Measurements from ENCODE around the gene MKKS.
"Not testable (repeated sequence)": the region's sequence is repeated elsewhere in the genome, so short reads cannot be mapped to it uniquely, and the experiment has no call there.

Gene MKKS

DNA sequence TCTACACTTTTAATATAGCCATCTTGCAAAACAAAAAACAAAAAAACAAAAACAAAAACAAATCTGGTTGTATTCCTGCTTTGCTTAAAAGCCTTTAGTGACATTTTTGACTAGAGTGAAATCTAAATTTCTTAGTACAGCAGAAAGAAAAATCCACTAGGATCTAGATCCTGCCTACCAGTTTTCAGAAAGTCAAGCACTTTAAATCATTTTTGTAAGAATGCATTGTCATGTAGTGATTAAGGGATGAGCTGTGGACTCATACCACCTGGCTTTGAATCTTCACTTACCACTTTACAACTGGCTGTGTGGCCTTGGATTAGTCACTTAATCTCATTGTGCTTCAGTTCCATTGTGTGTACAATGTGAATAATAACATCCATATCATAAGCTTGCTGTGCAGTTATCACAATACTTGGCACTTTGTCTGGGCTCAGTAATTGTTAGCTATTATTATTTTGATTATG is 4.0 kb downstream of the MKKS start:
- H3K4me3 ChIP-seq (ENCODE audit: insufficient read length, low read depth): no peak overlapping the region
- no peak for TF ChIP-seq ZNF274 (IDR thresholded peaks at IDR 0.05; ENCODE audit: low read depth, low read length)
- no peak for TF ChIP-seq YY1 (IDR thresholded peaks at IDR 0.05; ENCODE audit: insufficient read depth, insufficient read length)
- no peak for TF ChIP-seq SUZ12 (IDR thresholded peaks at IDR 0.05; ENCODE audit: extremely low read depth, insufficient read depth, insufficient read length)
- H3K9me3 ChIP-seq (ENCODE audit: insufficient read depth, low read length): no peaks in the 10 kb centered on the region
- no peak overlapping the region for H3K9ac ChIP-seq (ENCODE audit: insufficient read length, low read depth)
- peaks cover 21% of the 10 kb centered on the region for H3K36me3 ChIP-seq (ENCODE audit: insufficient read depth, insufficient read length, low read length)
- no peaks in the 10 kb centered on the region for H3K27me3 ChIP-seq (ENCODE audit: insufficient read depth, insufficient read length)
- no peaks in the 10 kb centered on the region for H3K4me1 ChIP-seq (ENCODE audit: insufficient read depth, insufficient read length)
- no peak for DNase-seq (ENCODE audit: low read depth, low spot score)

DNA sequence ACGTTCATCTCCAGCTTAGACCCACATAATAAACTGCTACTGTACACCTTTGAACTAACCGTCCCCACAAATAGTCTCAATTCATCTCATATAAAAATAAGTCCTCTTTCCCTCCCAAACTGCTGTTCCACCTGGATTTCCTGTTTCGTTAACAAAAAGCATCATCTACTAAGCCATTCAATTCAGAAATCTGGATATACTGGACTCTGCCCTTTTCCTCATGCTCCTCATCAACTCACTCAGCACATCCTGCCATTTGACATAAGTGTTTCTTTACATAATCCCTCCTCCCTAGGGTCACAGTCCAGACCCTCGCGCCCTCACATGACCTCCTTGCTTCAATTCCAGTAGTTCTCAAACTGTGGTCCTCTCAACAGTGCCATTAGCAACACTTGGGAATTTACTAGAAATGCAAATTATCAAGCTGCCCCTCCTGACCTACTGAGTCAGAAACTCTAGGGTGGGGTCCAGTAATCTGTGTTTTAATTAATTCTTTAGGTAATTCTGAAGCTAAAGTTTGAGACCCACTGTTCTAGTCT is 4.5 kb downstream of the MKKS start:
- Histone ChIP-seq H3K9ac (ENCODE audit: insufficient read length, low read depth) (no peak overlapping the region), H3K27me3 (ENCODE audit: insufficient read depth, insufficient read length) (no peaks in the 10 kb centered on the region), H3K9me3 (ENCODE audit: insufficient read depth, low read length) (no peaks in the 10 kb centered on the region), H3K36me3 (ENCODE audit: insufficient read depth, insufficient read length, low read length) (peaks cover 21% of the 10 kb centered on the region), H3K4me3 (ENCODE audit: insufficient read length, low read depth) (no peak overlapping the region), H3K4me1 (ENCODE audit: insufficient read depth, insufficient read length) (no peaks in the 10 kb centered on the region)
- no peak for DNase-seq (ENCODE audit: low read depth, low spot score)
- no peak for TF ChIP-seq SUZ12 (IDR thresholded peaks at IDR 0.05; ENCODE audit: extremely low read depth, insufficient read depth, insufficient read length)
- no peak for TF ChIP-seq ZNF274 (IDR thresholded peaks at IDR 0.05; ENCODE audit: low read depth, low read length)
- no peak for TF ChIP-seq YY1 (IDR thresholded peaks at IDR 0.05; ENCODE audit: insufficient read depth, insufficient read length)

DNA sequence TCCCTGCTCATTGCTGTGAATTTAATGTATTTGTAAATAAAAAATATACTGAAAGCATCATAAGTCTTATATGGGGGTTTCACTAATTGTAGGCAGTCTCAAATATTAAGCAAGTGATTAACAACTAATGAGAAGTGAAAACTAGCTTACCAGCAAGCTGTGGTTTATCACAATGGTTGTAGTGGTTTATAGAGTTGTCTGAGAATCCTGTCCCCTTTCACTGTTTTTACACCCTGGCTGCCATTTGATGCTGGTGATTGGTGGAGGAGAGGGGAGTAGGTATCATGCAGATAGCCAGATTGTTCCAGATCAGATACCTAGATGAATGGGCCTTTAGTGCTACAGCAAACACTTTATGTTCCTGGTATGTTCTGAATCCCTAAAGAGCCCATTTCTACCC is 6.0 kb downstream of the MKKS start:
- no peak for DNase-seq (ENCODE audit: low read depth, low spot score)
- no peak for TF ChIP-seq SUZ12 (IDR thresholded peaks at IDR 0.05; ENCODE audit: extremely low read depth, insufficient read depth, insufficient read length)
- no peak for TF ChIP-seq ZNF274 (IDR thresholded peaks at IDR 0.05; ENCODE audit: low read depth, low read length)
- no peak for TF ChIP-seq YY1 (IDR thresholded peaks at IDR 0.05; ENCODE audit: insufficient read depth, insufficient read length)
- H3K9ac ChIP-seq (ENCODE audit: insufficient read length, low read depth): no peak overlapping the region

DNA sequence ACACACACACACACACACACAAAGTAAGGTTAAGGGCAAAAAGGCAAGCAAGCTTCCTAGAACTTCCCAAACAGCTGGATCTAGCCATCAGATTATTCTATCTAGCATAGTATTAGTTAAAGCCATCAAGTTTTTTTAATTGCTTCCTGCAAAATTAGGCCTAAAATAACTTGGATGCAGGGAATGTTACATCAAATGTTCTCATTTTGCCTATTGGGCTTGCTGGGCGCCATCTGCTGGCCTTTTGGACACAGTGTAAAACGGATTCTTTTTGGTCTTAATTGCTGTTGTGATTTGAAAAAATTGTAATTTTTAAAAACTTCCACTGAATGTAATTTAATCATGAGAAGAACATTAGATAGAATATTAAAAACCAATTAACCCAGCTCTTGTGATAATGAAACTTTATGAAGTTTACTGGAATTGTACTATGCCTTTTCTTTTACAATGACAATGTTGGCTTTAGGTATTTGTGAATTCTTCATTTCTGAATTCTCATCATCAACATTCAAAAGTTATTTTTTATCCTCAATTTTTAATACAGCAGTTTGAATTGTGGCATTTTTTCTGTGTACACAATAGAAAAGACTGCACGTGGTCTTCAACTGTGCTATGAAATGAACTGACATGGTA is 6.8 kb downstream of the MKKS start:
- no peaks in the 10 kb centered on the region for H3K4me1 ChIP-seq (ENCODE audit: insufficient read depth, insufficient read length)
- no peaks in the 10 kb centered on the region for H3K27me3 ChIP-seq (ENCODE audit: insufficient read depth, insufficient read length)
- H3K9me3 ChIP-seq (ENCODE audit: insufficient read depth, low read length): no peaks in the 10 kb centered on the region
- no peak for TF ChIP-seq YY1 (IDR thresholded peaks at IDR 0.05; ENCODE audit: insufficient read depth, insufficient read length)
- TF ChIP-seq ZNF274 (IDR thresholded peaks at IDR 0.05; ENCODE audit: low read depth, low read length): no peak
- no peak for TF ChIP-seq SUZ12 (IDR thresholded peaks at IDR 0.05; ENCODE audit: extremely low read depth, insufficient read depth, insufficient read length)
- DNase-seq (ENCODE audit: low read depth, low spot score): no peak
- H3K9ac ChIP-seq (ENCODE audit: insufficient read length, low read depth): no peak overlapping the region
- peaks cover 18% of the 10 kb centered on the region for H3K36me3 ChIP-seq (ENCODE audit: insufficient read depth, insufficient read length, low read length)
- H3K4me3 ChIP-seq (ENCODE audit: insufficient read length, low read depth): no peak overlapping the region

More for the DNA sequence above, 6.0 kb downstream of the MKKS start:
- Histone ChIP-seq H3K4me1 (ENCODE audit: insufficient read depth, insufficient read length) (no peaks in the 10 kb centered on the region), H3K4me3 (ENCODE audit: insufficient read length, low read depth) (no peak overlapping the region), H3K9me3 (ENCODE audit: insufficient read depth, low read length) (no peaks in the 10 kb centered on the region), H3K27me3 (ENCODE audit: insufficient read depth, insufficient read length) (no peaks in the 10 kb centered on the region), H3K36me3 (ENCODE audit: insufficient read depth, insufficient read length, low read length) (peaks cover 21% of the 10 kb centered on the region)

DNA sequence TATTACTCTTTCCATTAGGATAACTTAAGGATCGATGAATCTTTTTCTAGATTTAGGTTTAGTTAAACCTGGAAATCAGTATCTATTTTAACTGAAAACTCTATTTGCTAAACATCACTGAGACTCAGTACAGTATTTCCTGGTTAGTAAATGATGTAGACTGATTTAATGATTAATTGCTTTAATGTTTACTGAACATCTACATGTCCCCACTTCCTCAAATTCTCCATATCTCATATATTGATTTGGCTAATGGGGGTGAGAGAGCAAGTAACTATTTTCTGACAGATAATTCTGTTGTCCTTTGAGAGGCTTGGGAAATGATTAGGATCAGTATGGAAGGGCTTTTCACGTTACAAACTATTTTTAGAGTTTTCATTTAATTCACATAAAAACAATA is 10.3 kb downstream of the MKKS start:
- no peak overlapping the region for H3K9ac ChIP-seq (ENCODE audit: insufficient read length, low read depth)
- H3K36me3 ChIP-seq (ENCODE audit: insufficient read depth, insufficient read length, low read length): peaks cover 16% of the 10 kb centered on the region
- H3K9me3 ChIP-seq (ENCODE audit: insufficient read depth, low read length): no peaks in the 10 kb centered on the region
- TF ChIP-seq SUZ12 (IDR thresholded peaks at IDR 0.05; ENCODE audit: extremely low read depth, insufficient read depth, insufficient read length) (no peak), ZNF274 (IDR thresholded peaks at IDR 0.05; ENCODE audit: low read depth, low read length) (no peak)
- H3K4me3 ChIP-seq (ENCODE audit: insufficient read length, low read depth): no peak overlapping the region
- DNase-seq (ENCODE audit: low read depth, low spot score): no peak
- no peaks in the 10 kb centered on the region for H3K27me3 ChIP-seq (ENCODE audit: insufficient read depth, insufficient read length)
- H3K4me1 ChIP-seq (ENCODE audit: insufficient read depth, insufficient read length): no peaks in the 10 kb centered on the region

DNA sequence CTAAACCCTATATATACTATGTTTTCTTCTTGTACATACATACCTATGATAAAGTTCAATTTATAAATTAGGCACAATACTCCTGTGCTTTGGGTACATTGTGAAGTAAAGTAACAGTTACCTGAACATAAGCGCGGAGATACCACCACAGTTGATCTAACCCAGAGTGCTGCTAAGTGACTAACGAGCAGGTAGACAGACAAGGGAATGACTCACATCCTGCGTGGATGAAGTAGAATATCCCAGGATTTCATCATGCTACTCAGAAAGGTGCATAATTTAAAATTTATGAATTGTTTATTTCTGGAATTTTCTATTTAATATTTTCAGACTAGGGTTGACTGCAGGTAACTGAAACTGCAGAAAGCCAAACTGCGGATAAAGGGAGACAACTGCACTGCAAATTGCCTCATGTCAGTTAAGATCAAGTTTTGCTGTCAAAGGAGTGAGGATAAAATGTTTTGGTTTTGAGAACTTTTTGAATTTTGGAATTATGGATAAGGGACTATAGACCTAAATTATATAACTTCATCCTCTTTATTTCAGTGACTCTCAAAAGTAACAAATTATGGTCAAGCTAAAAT is 14.4 kb downstream of the MKKS start:
- Histone ChIP-seq H3K36me3 (ENCODE audit: insufficient read depth, insufficient read length, low read length) (peaks cover 24% of the 10 kb centered on the region), H3K4me1 (ENCODE audit: insufficient read depth, insufficient read length) (no peaks in the 10 kb centered on the region), H3K4me3 (ENCODE audit: insufficient read length, low read depth) (no peak overlapping the region), H3K9ac (ENCODE audit: insufficient read length, low read depth) (no peak overlapping the region), H3K9me3 (ENCODE audit: insufficient read depth, low read length) (no peaks in the 10 kb centered on the region), H3K27me3 (ENCODE audit: insufficient read depth, insufficient read length) (no peaks in the 10 kb centered on the region)
- no peak for TF ChIP-seq SUZ12 (IDR thresholded peaks at IDR 0.05; ENCODE audit: extremely low read depth, insufficient read depth, insufficient read length)
- TF ChIP-seq YY1 (IDR thresholded peaks at IDR 0.05; ENCODE audit: insufficient read depth, insufficient read length): no peak
- no peak for TF ChIP-seq ZNF274 (IDR thresholded peaks at IDR 0.05; ENCODE audit: low read depth, low read length)
- no peak for DNase-seq (ENCODE audit: low read depth, low spot score)

DNA sequence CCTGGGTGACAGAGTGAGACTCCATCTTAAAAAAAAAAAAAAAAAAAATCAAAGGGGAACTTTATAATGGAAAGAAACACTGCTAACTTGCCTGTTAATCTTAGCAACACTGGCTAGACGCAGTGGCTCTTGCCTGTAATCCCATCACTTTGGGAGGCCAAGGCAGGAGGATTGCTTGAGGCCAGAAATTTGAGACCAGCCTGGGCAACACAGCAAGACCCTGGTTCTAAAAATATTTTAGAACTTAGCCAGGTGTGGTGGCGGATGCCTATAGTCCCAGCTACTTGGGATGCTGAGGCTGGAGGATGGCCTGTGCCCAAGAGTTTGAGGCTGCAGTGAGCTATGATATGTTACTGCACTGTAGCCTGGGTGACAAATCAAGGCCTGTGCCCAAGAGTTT is 16.8 kb downstream of the MKKS start:
- H3K9ac ChIP-seq (ENCODE audit: insufficient read length, low read depth); DNase-seq (ENCODE audit: low read depth, low spot score); H3K27me3 ChIP-seq (ENCODE audit: insufficient read depth, insufficient read length); H3K4me1 ChIP-seq (ENCODE audit: insufficient read depth, insufficient read length); H3K4me3 ChIP-seq (ENCODE audit: insufficient read length, low read depth); H3K9me3 ChIP-seq (ENCODE audit: insufficient read depth, low read length): not testable (repeated sequence)
- H3K36me3 ChIP-seq (ENCODE audit: insufficient read depth, insufficient read length, low read length): peaks cover 39% of the 10 kb centered on the region

All from NT2/D1 (cell line).